ENCODE measurements around the gene LCN1. TPM values are rescaled to one million over a fixed set of nuclear protein-coding genes. Genes with fewer than 3 reads are reported as not detected.
"Not testable (repeated sequence)": the region's sequence is repeated elsewhere in the genome, so short reads cannot be mapped to it uniquely, and the experiment has no call there.

LCN1 gene
- total RNA-seq, 4 donors from 2014 or later = not detected

DNA sequence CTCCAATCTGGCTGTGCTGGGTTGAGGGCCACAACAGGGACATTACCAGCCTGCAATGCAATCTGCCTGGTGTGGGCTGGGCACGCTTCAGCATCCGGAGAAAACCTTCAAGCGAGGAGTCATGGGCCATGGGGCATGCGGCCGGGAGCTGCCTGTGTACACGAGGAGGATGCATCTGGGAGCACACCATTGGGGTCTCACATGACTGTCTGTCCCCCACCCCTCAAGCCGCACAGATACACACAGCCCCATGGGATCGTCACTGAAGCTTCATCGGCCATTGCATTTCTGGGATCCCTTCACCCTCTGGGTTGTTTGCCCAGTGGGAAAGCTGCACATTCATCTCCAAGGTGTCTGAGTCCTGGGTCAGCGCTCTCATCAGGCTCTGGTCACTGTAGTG is 9.9 kb downstream of the LCN1 start:
- Histone ChIP-seq H3K27ac (no peak overlapping the region), H3K9me3 (no peaks in the 10 kb centered on the region), H3K36me3 (no peaks in the 10 kb centered on the region), H3K4me1 (no peaks in the 10 kb centered on the region), H3K4me3 (no peak overlapping the region), H3K27me3 (peaks cover 0 to 61% (median 0%) of the 10 kb centered on the region in 4 donors)
- intact Hi-C loops (cut with DNase I) = no loop called here
- DNase-seq = no peak
- 82 to 95% methylated on average over 4 to 10 of the region's 10 CpGs for WGBS, 2 donors
- TF ChIP-seq, protein P1, sequence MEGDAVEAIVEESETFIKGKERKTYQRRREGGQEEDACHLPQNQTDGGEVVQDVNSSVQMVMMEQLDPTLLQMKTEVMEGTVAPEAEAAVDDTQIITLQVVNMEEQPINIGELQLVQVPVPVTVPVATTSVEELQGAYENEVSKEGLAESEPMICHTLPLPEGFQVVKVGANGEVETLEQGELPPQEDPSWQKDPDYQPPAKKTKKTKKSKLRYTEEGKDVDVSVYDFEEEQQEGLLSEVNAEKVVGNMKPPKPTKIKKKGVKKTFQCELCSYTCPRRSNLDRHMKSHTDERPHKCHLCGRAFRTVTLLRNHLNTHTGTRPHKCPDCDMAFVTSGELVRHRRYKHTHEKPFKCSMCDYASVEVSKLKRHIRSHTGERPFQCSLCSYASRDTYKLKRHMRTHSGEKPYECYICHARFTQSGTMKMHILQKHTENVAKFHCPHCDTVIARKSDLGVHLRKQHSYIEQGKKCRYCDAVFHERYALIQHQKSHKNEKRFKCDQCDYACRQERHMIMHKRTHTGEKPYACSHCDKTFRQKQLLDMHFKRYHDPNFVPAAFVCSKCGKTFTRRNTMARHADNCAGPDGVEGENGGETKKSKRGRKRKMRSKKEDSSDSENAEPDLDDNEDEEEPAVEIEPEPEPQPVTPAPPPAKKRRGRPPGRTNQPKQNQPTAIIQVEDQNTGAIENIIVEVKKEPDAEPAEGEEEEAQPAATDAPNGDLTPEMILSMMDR (IDR thresholded peaks at IDR 0.05) = no peak
- TF ChIP-seq POLR2A (IDR thresholded peaks at IDR 0.05) = no peak

DNA sequence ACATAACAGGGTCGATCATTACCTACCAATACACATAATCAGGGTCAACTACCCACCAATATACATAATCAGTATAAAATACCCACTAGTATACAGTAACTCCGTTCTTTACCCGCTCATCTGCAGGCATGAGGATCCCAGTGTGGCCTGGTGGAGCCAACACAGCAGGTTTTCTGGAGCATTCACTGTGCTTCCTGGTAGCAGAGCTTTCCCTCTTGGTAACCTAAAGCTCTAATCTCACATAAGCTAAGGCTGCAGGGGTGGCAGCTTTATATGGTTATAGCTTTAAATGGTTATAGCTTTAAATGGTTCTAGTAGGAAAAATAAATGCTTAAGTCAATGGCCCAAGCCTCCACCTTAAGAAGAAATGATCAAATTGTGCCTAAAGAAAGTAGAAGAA is 11.9 kb downstream of the LCN1 start:
- WGBS, 2 donors = 79 to 92% methylated on average over 3 of the region's 3 CpGs
- H3K9me3 ChIP-seq = no peaks in the 10 kb centered on the region
- no peak for DNase-seq
- H3K4me3 ChIP-seq = no peak overlapping the region
- H3K27me3 ChIP-seq = peaks cover 0 to 64% (median 0%) of the 10 kb centered on the region in 4 donors
- intact Hi-C loops (cut with DNase I) = no loop called here
- TF ChIP-seq, protein P1 (IDR thresholded peaks at IDR 0.05) = no peak
- TF ChIP-seq POLR2A (IDR thresholded peaks at IDR 0.05) = no peak
- H3K27ac ChIP-seq = no peak overlapping the region
- no peaks in the 10 kb centered on the region for H3K36me3 ChIP-seq
- H3K4me1 ChIP-seq = no peaks in the 10 kb centered on the region

DNA sequence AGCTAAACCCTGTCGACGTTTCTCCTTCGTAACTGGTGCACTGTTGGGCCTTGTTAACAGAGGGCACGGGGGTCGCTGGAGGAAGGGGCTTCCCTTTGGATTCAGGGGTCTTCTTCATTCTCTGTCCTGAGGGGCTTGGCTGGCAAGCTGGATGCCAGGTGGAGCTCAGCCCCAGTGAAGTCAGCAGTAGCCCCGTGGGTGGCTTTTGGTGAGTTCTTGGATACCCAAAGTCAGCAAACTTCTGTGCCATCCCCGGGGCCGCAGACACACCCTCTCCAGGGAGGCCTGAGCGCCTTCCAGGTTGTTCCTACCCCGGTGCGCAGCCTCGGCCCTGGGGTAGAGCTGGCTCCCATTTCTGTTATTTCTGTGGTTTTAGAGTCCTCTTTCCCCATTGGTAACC is 12.4 kb downstream of the LCN1 start:
- Histone ChIP-seq H3K9me3 (no peaks in the 10 kb centered on the region), H3K27me3 (peaks cover 0 to 70% (median 0%) of the 10 kb centered on the region in 4 donors), H3K4me1 (no peaks in the 10 kb centered on the region), H3K4me3 (no peak overlapping the region), H3K36me3 (no peaks in the 10 kb centered on the region), H3K27ac (no peak overlapping the region)
- TF ChIP-seq POLR2A (IDR thresholded peaks at IDR 0.05) = no peak
- TF ChIP-seq, protein P1 (IDR thresholded peaks at IDR 0.05) = no peak
- no peak for DNase-seq
- WGBS, 2 donors = 78 to 85% methylated on average over 7 to 12 of the region's 12 CpGs
- intact Hi-C loops (cut with DNase I) = no loop called here

DNA sequence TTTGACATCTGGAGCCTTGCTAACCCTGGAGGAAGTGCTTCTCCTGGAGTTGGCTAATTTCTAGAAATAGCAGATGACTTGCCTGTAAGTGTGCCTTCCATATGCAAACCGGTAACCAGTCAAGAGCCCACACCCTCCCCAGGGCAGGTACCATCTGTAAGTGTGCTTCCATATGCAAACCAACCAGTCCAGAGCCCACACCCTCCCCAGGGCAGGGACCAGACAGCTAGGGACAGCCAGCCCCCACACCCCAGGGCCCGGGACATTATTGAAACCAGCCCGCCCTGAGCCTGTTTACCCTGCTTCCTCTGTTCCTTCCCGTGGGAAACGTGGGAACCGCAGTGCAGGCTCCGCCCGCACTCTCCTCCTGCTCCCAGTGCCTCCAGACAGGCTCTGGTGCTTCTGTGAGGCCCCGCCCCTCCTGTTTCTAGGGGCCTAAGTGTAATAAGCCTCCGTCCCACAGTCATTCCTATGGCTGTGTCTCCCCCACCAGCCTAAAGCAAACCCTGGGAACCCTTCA is 13.0 kb downstream of the LCN1 start:
- intact Hi-C loops (cut with DNase I); DNase-seq; H3K4me1 ChIP-seq; H3K27ac ChIP-seq; H3K36me3 ChIP-seq; H3K9me3 ChIP-seq; H3K4me3 ChIP-seq: not testable (repeated sequence)
- H3K27me3 ChIP-seq = peaks cover 0 to 74% (median 0%) of the 10 kb centered on the region in 4 donors
- 16% methylated on average over 8 of the region's 10 CpGs; no CpG with 5 or more reads in 1 of the 2 donors for WGBS, 2 donors

DNA sequence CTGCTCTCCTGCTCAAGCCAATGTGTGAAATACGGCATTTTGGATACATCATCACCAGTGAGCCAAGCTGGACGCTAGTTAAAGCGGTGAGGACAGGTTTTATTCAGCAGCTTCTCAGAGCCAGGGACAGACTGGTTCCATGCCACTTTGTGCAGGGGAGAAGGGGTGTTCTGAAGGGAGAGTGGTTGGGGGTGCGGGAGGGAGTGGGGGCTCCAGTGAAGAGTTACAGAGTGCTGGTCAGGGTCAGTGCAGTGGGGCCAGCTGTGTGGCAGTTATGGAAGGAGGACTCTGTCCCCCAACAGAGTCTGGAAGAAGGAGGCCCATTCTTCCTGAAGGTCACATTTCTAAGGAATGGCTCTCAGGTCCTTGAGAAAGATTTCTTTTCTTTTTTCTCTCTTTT is 13.6 kb downstream of the LCN1 start:
- H3K27ac ChIP-seq; intact Hi-C loops (cut with DNase I); H3K9me3 ChIP-seq; H3K36me3 ChIP-seq; H3K4me3 ChIP-seq; DNase-seq; H3K4me1 ChIP-seq: not testable (repeated sequence)
- H3K27me3 ChIP-seq = peaks cover 0 to 80% (median 0%) of the 10 kb centered on the region in 4 donors
- 72 to 83% methylated on average over 3 to 4 of the region's 4 CpGs for WGBS, 2 donors

DNA sequence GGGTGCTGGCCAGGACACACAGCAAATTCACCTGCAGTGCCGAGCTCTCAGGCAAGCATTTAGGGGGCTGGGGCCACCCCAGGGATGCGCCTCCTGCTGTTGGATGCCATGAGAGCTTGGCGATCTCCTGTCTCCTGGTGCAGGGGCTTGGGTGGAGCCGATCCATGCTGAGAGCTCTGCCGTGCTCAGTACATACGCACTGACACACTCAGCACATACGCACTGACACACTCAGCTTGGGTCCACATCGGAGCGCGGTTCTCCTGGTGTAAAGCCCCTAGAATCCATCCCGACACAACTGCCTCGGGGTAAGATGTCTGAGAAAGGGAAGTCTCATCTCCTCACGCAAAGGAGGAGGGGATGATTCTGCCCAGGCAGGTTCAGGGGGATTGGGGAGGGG is 14.4 kb downstream of the LCN1 start:
- H3K36me3 ChIP-seq; H3K4me3 ChIP-seq; H3K4me1 ChIP-seq; H3K9me3 ChIP-seq; intact Hi-C loops (cut with DNase I); DNase-seq; H3K27ac ChIP-seq: not testable (repeated sequence)
- 50 to 58% methylated on average over 1 to 3 of the region's 13 CpGs for WGBS, 2 donors
- peaks cover 0 to 84% (median 0%) of the 10 kb centered on the region in 4 donors for H3K27me3 ChIP-seq

DNA sequence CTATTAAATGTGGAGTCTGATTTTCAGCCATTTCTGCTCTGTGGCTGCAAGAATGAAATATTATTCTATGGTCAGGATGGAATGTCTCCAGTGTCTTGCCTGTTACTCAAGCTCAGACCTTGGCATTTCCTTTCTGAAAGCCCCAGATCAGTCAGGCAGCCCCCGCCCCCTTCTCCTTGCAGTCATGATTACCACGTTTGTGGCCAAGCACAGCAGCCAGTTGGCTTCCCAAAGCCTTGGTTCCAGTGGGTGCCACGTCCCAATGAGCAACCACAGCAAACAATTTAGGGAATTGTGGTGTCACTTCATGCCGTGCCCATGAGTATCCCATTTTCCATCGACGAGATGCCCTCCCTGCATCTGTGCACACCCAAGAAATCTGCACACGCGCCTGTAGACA is 15.0 kb downstream of the LCN1 start:
- no peak overlapping the region for H3K4me3 ChIP-seq
- TF ChIP-seq, protein P1 (IDR thresholded peaks at IDR 0.05) = no peak
- no peak for TF ChIP-seq POLR2A (IDR thresholded peaks at IDR 0.05)
- DNase-seq = no peak

DNA sequence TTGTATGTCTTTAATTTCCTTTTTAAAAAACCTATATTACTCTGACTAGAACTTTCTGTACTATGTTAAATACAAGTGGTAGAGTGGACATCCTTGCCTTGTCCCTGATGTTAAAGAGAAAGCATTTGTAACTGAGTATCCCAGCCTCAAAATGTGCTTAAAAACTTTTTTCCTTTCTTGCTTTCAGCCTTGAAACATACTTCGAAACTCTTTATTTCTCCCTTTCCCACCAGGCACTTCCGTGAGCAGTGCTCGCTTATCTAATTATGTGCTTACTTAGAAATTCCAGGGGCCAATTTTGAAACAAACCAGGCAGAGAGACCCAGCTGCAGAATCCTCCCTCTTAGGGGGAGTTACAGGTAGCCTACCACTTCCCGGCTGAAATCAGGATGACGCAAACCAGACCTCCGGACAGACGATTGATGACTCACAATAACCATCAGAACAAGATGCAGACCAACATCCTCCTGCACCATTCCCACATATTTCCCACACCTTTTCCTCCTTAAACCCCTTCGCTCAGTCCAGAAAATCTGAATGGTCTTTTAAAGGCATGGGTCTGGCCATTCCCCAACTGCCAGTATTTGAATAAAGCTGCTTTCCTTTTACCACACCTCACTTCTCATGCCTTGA is 22.1 kb downstream of the LCN1 start:
- H3K27ac ChIP-seq; DNase-seq; intact Hi-C loops (cut with DNase I); H3K36me3 ChIP-seq; H3K4me1 ChIP-seq; H3K4me3 ChIP-seq; H3K9me3 ChIP-seq: not testable (repeated sequence)
- WGBS, 2 donors = 73 to 77% methylated on average over 8 of the region's 8 CpGs
- H3K27me3 ChIP-seq = peaks cover 0 to 37% (median 0%) of the 10 kb centered on the region in 4 donors

More for the DNA sequence above, 15.0 kb downstream of the LCN1 start:
- Histone ChIP-seq H3K27me3 (peaks cover 0 to 81% (median 0%) of the 10 kb centered on the region in 4 donors), H3K9me3 (no peaks in the 10 kb centered on the region), H3K36me3 (no peaks in the 10 kb centered on the region), H3K27ac (no peak overlapping the region), H3K4me1 (no peaks in the 10 kb centered on the region)
- intact Hi-C loops (cut with DNase I) = no loop called here
- 63 to 80% methylated on average over 7 to 8 of the region's 8 CpGs for WGBS, 2 donors

All from esophagus squamous epithelium (tissue), 5 donors.